C4-2B (cell line): Measurements from ENCODE around the gene BCL2L13.

Source experiments
- CTCF ChIP-seq: fragments of 450-650 bp; conservative IDR thresholded peaks from 2 replicates; pipeline ENCODE4 v1.5.1; 2017; ENCODE audit warnings: mild to moderate bottlenecking
- ZFX ChIP-seq: fragments of 450-650 bp; IDR thresholded peaks from 2 replicates; pipeline ENCODE4 v1.6.1; 2017

GRCh38 chr22:17694752-17695151 lies 56.2 kb downstream of the BCL2L13 start:
- TF ChIP-seq CTCF: no peak
- TF ChIP-seq ZFX: no peak
